GM18517 (cell line): ENCODE measurements around the gene VASN.

Experiments
- ATAC-seq: cut with Tn5 transposase; IDR thresholded peaks from one replicate; pipeline ENCODE4 v1.9.1; 2021; ENCODE audit warnings: mild to moderate bottlenecking, moderate library complexity; ENCODE audit not compliant: unreplicated experiment

Gene VASN

GRCh38 chr16:4416200-4417032 lies 44.8 kb downstream of the VASN start, which contains the start of gene CORO7:
Gene CORO7 (minus strand): TSS chr16:4416596. CDS start chr16:4416518, 78 bp downstream.
- ATAC-seq: peak; percentile 41

GRCh38 chr16:4419402-4419959 lies 47.8 kb downstream of the VASN start:
- no peak for ATAC-seq

- ATAC-seq: no peak
These were observed 49.0 kb downstream of the VASN start for GRCh38 chr16:4420505-4421105.

- ATAC-seq: peak; percentile 84
These were observed 53.9 kb downstream of the VASN start, which contains the start of gene DNAJA3 for GRCh38 chr16:4425378-4426020. Gene DNAJA3 (plus strand): TSS chr16:4425868. CDS start chr16:4425882, 14 bp downstream.

GRCh38 chr16:4426021-4426684 lies 54.5 kb downstream of the VASN start:
- ATAC-seq: peak; percentile 30

GRCh38 chr16:4426722-4427372 lies 55.2 kb downstream of the VASN start:
- no peak for ATAC-seq

GRCh38 chr16:4428500-4428899 lies 56.9 kb downstream of the VASN start:
- ATAC-seq: no peak

- no peak for ATAC-seq
These were observed 59.4 kb downstream of the VASN start for GRCh38 chr16:4431023-4431422.
